SKM-1 (cell line): ENCODE data around the gene SERTAD4.
"Not testable (repeated sequence)": the region's sequence is repeated elsewhere in the genome, so short reads cannot be mapped to it uniquely, and the experiment has no call there.

ENCODE experiments used
- DNase-seq: peaks from one replicate; lab custom pipeline; 2025; ENCODE audit not compliant: unreplicated experiment; lab: John Stamatoyannopoulos, UW

SERTAD4 gene

DNA sequence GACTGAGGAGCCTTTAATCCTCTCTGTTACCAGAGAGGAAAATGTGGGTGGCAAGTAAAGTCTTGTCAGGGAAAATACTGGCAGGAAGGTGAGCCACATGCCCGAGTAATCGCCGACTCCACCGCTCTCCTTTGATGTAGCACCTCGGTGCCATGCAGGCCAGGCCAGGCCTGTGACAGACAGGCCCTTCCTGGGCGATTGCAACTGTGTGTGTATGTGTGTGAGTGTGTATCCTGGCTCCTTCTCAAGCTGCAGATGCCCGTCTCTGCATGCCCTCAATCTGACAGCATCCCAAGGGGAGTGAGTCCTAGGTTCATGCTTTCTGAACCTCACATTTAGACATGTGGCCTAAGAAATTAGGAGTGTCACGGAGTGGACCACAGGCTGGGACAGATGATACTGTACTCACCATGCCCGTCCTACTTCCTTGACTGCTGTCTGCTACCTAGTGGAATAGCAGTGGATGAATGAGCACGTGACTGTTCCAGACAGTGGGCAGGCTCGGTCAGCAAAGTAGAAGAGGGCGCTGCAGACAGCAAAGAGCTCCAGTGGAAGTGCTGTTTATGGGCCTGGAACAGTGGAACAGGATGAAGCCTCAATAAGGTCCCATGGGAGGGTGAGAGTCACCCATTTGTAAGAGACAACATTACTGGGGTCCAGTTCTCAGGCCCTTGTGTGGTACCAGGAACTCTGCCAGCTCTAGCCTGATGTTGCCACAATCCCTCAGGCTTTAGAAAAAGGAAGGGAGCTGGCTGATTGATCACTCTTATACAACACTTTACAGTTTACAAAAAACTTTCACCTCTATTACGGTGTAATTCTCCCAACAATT, 25.3 kb downstream of the SERTAD4 start:
- no peak for DNase-seq

DNA sequence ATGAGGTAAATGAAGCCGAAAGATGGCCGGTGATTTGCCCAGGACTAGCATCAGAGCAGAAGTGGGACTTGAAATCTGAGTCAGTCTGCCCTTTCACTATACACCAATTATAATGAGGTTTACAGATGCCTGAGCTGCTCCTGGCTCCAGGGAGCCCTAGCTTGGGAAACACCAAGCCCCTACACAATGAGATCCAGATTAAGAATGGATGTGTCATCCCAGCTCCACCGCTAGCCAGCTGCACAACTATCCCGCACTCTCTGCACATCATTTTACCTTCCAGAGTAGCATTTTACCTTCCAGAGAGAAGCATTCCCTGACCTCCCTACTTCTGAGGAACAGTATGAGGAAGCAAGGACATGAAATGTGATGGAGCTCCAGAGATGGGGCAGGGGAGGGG, 27.0 kb downstream of the SERTAD4 start:
- no peak for DNase-seq

DNA sequence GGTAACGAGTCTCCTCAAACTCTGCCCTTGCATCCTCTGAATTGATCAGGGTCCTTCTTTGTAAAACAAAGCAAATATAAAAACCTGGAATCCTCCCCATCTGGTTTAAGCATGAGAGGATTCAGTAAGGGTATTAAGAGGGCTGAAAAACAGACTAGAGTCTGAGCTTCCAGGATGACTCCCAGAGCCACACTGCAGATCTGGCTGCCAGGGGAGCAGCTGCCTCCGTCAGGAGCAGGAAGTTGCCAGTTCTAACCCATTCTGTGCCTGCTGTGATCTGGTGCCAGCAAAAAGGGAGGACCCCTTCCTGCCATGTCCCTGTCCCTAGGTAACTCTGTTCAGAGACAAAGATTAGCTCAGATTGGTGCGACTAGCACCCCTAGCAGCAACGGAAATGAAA, 27.5 kb downstream of the SERTAD4 start:
- DNase-seq = no peak

DNA sequence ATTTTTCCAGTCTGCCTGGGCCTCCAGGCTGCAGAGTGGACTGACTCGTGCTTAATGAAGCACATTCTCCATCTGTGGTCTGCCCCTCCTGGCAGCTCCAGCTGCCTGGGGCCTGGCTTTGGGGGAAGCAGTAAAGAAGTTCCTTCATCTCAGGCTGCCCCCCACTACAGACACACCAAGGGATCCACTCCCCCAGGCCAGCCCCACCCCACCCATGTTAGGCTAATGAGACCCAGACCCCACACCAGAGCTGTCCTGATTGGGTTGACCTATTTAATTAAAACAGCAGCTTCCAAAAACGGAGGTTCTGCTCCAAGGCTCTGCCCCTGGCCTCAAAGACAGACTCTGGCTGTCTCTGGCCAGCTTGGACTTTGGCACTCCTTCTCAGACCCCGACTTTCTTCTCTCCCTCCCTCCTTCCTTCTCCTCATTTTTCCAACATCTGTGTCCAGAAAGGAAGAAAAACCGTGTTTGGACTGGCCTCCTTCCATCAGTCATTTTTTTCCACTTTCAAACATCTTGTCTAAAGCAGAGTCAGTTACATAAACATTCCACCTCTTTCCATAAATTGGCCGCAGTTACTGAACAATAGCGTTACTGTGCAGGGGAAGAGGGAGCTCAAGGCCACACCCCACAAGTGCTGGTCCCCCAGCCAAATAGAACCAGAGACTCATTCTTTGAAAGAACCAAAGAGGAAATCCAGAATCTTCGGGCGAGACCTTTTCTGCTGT, 29.7 kb downstream of the SERTAD4 start:
- no peak for DNase-seq

DNA sequence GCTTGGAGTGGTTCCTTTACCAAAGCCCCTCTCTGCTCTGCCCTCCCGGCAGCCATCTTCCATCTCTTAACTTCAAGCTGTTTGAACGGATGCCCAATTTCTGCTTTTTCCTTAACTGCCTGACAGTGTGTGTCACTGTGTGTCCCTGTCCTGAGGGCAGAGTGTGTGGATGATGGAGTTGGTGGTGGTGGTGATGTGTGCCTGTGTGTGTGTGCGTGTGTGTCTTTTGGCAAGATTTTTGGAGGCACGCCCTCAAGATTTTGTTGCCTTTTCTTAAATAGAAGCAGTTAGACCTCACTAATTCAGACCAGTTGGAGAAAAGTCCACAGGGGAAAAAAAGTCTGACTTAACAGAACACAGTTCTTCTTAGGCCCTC, 30.3 kb downstream of the SERTAD4 start:
- DNase-seq = no peak

DNA sequence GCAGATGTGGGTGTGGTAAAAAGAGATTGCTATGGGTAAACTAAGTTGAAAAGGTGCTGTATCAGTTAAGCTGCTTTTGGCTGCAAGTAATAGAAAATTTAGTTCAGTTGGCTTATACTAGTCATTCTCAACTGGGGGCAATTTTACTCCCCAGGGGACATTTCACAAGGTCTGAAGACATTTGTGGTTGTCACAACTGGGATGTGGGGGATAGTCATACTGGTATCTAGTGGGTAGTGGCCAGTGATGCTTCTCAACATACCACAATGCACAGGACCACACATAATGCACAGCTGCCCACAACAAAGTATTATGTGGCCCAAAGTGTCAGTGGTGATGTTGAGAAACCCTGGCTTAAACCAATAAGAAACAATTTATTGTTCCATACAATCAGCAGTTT, 31.4 kb downstream of the SERTAD4 start:
- DNase-seq = no peak

GRCh38 chr1:210264496-210265380, 32.1 kb downstream of the SERTAD4 start:
- DNase-seq = no peak

DNA sequence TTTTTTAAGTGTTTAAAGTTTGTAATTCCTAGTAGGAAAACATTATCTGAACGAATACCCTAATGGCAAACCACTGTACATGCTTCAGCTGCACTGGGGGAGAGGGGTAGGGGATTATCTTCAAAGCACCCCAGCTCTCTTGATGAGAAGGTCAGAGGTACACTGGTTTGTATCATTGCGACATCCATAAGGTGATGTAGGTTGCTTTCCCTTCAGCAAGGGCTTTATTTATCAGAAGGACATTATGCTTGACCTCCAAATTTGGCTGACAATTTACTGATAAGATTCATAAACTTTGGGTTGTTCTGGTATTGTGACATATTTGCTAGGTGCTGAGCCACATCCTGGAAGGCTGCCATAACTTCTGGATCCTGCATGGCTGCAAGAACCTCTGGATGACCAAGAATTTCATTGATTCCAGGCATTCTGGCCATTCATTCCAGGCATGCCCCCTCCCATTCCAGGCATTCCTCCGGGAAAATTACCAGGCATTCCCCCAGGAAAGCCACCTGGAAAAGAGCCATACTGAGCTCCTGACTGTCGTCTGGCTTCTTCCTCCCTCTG, 32.9 kb downstream of the SERTAD4 start:
- not testable (repeated sequence) for DNase-seq

DNA sequence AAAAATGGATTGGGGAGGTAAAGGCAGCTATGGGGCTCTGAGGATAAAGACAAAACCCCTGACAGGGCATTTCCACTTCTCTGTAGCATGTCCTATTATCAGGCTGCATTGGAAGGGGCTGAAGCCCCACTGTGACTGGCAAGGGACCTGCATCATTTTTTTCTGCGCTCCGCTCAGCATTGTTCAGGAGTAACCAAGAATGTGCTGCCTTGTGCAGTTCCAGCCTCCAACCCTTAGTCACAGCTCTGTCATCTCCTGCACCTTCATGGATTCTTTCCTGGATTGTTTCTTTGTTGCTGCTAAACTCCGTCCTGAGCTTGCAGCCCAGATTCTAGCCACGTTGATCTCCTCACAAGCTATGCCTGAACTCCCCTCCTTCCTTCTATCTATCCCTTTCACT, 37.4 kb downstream of the SERTAD4 start:
- DNase-seq = no peak

DNA sequence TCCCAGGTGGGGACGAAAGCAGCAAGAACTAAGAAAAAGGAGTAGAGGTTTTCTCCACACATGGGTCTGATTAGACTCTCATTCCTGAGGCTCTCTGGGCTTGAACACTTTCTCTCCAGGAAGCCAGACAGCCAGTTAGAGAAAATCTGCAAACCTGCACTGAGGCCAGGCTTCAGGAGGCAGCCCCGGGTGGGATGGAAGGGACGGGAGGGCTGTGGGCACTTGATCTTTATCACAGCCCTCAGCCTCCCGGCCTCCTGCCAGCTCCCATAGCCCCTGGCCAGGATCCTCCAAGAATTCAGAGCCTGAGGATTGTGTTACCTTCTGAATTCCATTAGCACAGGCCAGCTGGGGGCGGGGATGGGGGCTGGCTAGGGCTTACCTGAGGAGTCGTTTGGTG, 40.1 kb downstream of the SERTAD4 start:
- DNase-seq = no peak

DNA sequence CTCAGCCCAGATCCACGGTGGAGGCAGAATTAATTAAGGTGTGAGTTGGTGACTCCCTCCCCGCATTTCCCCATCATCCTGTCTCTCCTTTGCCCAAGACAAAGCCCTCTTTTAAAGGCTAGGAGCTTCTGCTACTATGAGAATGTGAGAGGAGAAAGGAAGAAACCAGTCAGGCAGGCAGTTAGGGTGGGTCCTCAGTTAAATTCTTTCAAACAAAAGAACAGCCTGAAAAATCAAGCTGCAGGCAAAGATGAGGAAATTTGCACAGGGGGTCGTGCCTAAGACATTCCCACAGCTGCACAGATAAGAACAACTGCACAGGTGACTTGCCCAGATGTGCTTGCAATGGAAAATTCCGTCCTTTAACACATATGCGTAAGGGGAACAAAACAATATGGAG, 47.6 kb downstream of the SERTAD4 start:
- DNase-seq = no peak

GRCh38 chr1:210288116-210288515, 55.5 kb downstream of the SERTAD4 start:
- no peak for DNase-seq

DNA sequence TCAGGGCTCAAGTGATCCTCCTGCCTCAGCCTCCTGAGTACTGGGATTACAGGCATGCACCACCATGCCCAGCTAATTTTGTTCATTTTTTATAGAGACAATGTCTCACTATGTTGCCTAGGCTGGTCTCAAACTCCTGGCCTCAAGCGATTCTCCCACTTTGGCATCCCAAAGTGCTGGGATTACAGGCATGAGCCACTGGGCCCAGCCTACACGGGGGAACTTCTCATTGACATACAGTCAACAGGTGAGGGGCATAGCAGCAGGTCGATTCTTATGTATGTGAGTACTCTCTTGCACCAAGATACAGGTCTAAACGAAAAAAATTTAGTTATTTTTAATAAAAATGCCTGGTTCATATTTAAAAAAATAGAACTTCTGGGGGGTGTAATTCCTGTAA, 56.7 kb downstream of the SERTAD4 start:
- no peak for DNase-seq

- DNase-seq = no peak
Observed at GRCh38 chr1:210291081-210291764, 58.6 kb downstream of the SERTAD4 start.

GRCh38 chr1:210291786-210292230, 59.2 kb downstream of the SERTAD4 start:
- DNase-seq = no peak

DNA sequence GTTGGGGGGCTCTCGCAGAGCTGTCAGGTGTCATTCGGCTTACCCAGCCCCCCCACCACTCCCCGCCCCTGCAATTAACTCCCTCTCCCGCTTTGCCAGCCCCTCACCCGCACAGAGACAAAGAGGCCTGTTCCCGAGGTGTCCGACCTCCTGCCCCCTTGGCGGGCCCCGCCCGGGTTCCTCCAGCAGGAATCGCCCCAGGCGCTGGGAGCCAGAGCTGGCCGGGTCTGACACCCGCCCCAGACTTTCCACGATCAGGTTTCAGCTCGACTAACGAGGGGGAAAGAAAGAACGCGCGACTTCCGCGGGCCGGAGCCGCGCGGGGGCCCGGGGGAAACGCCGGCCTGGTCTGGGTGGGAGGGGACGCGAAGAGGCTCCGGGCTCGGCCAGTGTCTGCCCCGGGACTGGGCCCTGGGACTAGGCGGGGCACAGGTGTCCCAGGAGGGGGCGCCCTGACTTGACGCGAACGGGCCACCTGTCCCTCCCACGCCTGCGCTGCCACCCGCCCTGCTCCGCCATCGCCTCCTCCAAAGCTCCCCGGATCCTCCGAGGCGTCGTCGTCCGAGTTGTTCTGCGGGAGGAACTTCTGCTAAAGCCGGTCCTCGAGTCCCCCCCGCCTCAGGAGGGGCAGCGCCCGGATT, 59.8 kb downstream of the SERTAD4 start:
- DNase-seq = no peak

DNA sequence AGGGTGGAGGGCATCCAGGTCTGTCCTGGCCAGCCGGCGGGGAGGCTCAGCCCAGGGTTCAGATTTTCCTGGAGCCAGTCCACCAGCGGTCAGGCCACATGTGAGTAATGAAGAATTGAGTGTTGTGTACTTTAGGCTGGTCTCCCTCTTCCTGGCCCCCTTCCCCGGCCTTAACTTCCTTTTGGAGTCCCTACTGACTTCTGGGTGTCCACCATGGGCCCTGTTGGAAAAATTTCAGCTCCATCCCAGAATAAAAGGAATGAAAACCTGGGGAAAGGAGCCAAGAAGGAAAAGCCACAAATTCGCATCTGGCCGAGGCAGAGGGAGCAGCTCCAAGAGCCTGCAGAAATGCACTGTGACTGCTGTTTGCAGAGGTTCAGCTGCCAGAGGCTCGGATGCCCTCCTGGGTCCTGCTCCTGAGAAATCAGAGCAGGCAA, 60.6 kb downstream of the SERTAD4 start:
- no peak for DNase-seq

- no peak for DNase-seq
Observed at GRCh38 chr1:210294999-210295745, 62.6 kb downstream of the SERTAD4 start.
